HepG2 (cell line): ENCODE results near the gene CKLF. TPM values are rescaled to one million over a fixed set of nuclear protein-coding genes. Genes with fewer than 3 reads are reported as not detected.

Source experiments
- ARID5B ChIP-seq: IDR thresholded peaks from 2 replicates; pipeline ENCODE4 v1.4.0; 2020; ENCODE audit warnings: mild to moderate bottlenecking, missing genetic modification reagents
- CSRNP1 ChIP-seq: sonication (generic); formaldehyde crosslinking; IDR thresholded peaks from 2 replicates; pipeline ENCODE4 v1.8.1; 2023; ENCODE audit warnings: mild to moderate bottlenecking, missing genetic modification reagents
- EP300 ChIP-seq, 3 experiments: sonication (generic) in 1 of 3; formaldehyde crosslinking in 1 of 3; IDR thresholded peaks; 2 replicates each; pipeline versions ENCODE4 v1.5.1 to v1.6.1; 2011 to 2020; ENCODE audit warnings: low read depth in 2 of 3, low read length in 2 of 3, borderline replicate concordance in 1 of 3, improper control_type of control experiment in 1 of 3, mild to moderate bottlenecking in 1 of 3, missing genetic modification reagents in 1 of 3, moderate library complexity in 1 of 3
- KDM5B ChIP-seq: sonication (generic); formaldehyde crosslinking; IDR thresholded peaks from 2 replicates; pipeline ENCODE4 v1.4.0; 2020; ENCODE audit warnings: missing genetic modification reagents, mild to moderate bottlenecking, borderline replicate concordance
- MIXL1 ChIP-seq: IDR thresholded peaks from 2 replicates; pipeline ENCODE4 v1.6.1; 2016
- NCOR1 ChIP-seq: fragments of 200-600 bp; sonication (generic); IDR thresholded peaks from 2 replicates; pipeline ENCODE4 v1.7.0; 2017; ENCODE audit warnings: antibody characterized with exemption, low read length, borderline replicate concordance
- SOX5 ChIP-seq: IDR thresholded peaks from 2 replicates; pipeline ENCODE4 v1.6.1; 2016; ENCODE audit warnings: borderline replicate concordance
- TEAD3 ChIP-seq: optimal IDR thresholded peaks from 2 replicates; pipeline ENCODE3; 2016; ENCODE audit warnings: borderline replicate concordance
- ZBTB34 ChIP-seq: sonication (generic); formaldehyde crosslinking; IDR thresholded peaks from 2 replicates; pipeline ENCODE4 v1.8.0; 2022; ENCODE audit warnings: mild to moderate bottlenecking, missing genetic modification reagents
- ZBTB39 ChIP-seq: sonication (generic); formaldehyde crosslinking; IDR thresholded peaks from 2 replicates; pipeline ENCODE4 v1.5.0; 2020; ENCODE audit warnings: missing genetic modification reagents
- ZFP41 ChIP-seq: sonication (generic); formaldehyde crosslinking; IDR thresholded peaks from 2 replicates; pipeline ENCODE4 v1.4.0; 2020; ENCODE audit warnings: mild to moderate bottlenecking, missing genetic modification reagents, borderline replicate concordance
- ZNF225 ChIP-seq: sonication (generic); formaldehyde crosslinking; IDR thresholded peaks from 2 replicates; pipeline ENCODE4 v1.4.0; 2020; ENCODE audit warnings: mild to moderate bottlenecking, missing genetic modification reagents
- ZNF567 ChIP-seq: sonication (generic); formaldehyde crosslinking; IDR thresholded peaks from 2 replicates; pipeline ENCODE4 v1.8.1; 2023; ENCODE audit warnings: mild to moderate bottlenecking, missing genetic modification reagents, borderline replicate concordance
- ZNF570 ChIP-seq: sonication (generic); formaldehyde crosslinking; IDR thresholded peaks from 2 replicates; pipeline ENCODE4 v1.4.0; 2020; ENCODE audit warnings: mild to moderate bottlenecking, missing genetic modification reagents, borderline replicate concordance
- ZNF772 ChIP-seq: sonication (generic); formaldehyde crosslinking; IDR thresholded peaks from 2 replicates; pipeline ENCODE4 v1.5.0; 2020; ENCODE audit warnings: mild to moderate bottlenecking, missing genetic modification reagents
- ZNF792 ChIP-seq: IDR thresholded peaks from 2 replicates; pipeline ENCODE4 v1.6.1; 2016
- polyA plus RNA-seq, 8 experiments: library from polyadenylated mRNA; depleted of rRNA in 3 of 8; stranded (reverse) in 7 of 8; unstranded in 1 of 8; fragments of >200 nt; fragmentation: Illumina TruSeq in 4 of 8; extraction: Trizol in 4 of 8; gene quantifications; 2 replicates each; pipeline versions ENCODE4 v1.2.1 to v1.2.3, GENCODE V29; 2011 to 2016; ENCODE audit warnings: low read depth in 4 of 8, missing spikeins in 1 of 8, mixed read lengths in 1 of 8; ENCODE audit not compliant: insufficient read depth in 1 of 8
- total RNA-seq, 5 experiments: library from RNA; depleted of rRNA; stranded (reverse); fragments of >200 nt; fragmentation: Illumina TruSeq; extraction: Trizol; gene quantifications; 2 replicates each; pipeline ENCODE4 v1.2.3, GENCODE V29; 2016; ENCODE audit warnings: low read depth in 1 of 5

Gene CKLF
- total and polyA plus RNA-seq, 2 of the 13 experiments (the other 11 are each of a cell fraction or from before 2014, with no cell fraction given): 120 to 167 TPM

- TF ChIP-seq ZBTB34 (CRISPR knock-in tag): no peak; the same call in 1 of the 2 replicates
- TF ChIP-seq ZNF567 (CRISPR knock-in tag): 0 out of 2 replicates have a peak, but pooled peaks have one; percentile 70
- TF ChIP-seq SOX5 (CRISPR knock-in tag): peak; percentile 53; the same call in 1 of the 2 replicates
- TF ChIP-seq ZBTB39 (CRISPR knock-in tag): peak; percentile 99
- TF ChIP-seq CSRNP1 (CRISPR knock-in tag): no peak
- 0 out of 4 replicates have a peak, but pooled peaks of 1 of the 2 experiments have one; percentile 15 for TF ChIP-seq EP300 (IDR thresholded peaks at IDR 0.05; ENCODE audit: low read depth in 2 of 2, low read length in 2 of 2)
- TF ChIP-seq EP300 (CRISPR knock-in tag; IDR thresholded peaks at IDR 0.05; ENCODE audit: borderline replicate concordance): no peak; the same call in 1 of the 2 replicates
- peak; percentile 77 for TF ChIP-seq ARID5B
- 0 out of 2 replicates have a peak, but pooled peaks have one; percentile 50 for TF ChIP-seq ZNF772 (CRISPR knock-in tag)
- peak; percentile 95 for TF ChIP-seq TEAD3 (CRISPR knock-in tag)
- 0 out of 2 replicates have a peak, but pooled peaks have one; percentile 41 for TF ChIP-seq NCOR1
- TF ChIP-seq ZNF792 (CRISPR knock-in tag): peak; percentile 47; the same call in 1 of the 2 replicates
- 0 out of 2 replicates have a peak, but pooled peaks have one; percentile 56 for TF ChIP-seq MIXL1 (CRISPR knock-in tag)
- TF ChIP-seq ZFP41 (CRISPR knock-in tag): 0 out of 2 replicates have a peak, but pooled peaks have one; percentile 46
- peak; percentile 13; the same call in 1 of the 2 replicates for TF ChIP-seq KDM5B (CRISPR knock-in tag)
- TF ChIP-seq ZNF225: 0 out of 2 replicates have a peak, but pooled peaks have one; percentile 44
- no peak for TF ChIP-seq ZNF570 (CRISPR knock-in tag)
Observed at GRCh38 chr16:66512272-66513110, 39.9 kb upstream of the CKLF start (continued).
